SK-N-SH (cell line): ENCODE measurements around the gene GBX2.

ENCODE experiments used
- CHD2 ChIP-seq: fragments of 150-350 bp; IDR thresholded peaks from 2 replicates; pipeline ENCODE4 v1.6.1; 2018; ENCODE audit warnings: low read length; ENCODE audit not compliant: partially characterized antibody
- CTCF ChIP-seq: fragments of 200-600 bp; sonication (generic); IDR thresholded peaks from 2 replicates; pipeline ENCODE4 v1.6.1; 2017; ENCODE audit warnings: antibody characterized with exemption, mild to moderate bottlenecking, moderate library complexity
- EZH2phosphoT487 ChIP-seq: fragments of 200-600 bp; sonication (generic); IDR thresholded peaks from 2 replicates; pipeline ENCODE4 v1.6.1; 2017; ENCODE audit warnings: low read depth, mixed run types, mild to moderate bottlenecking, antibody characterized with exemption, moderate library complexity, borderline replicate concordance
- FOXJ3 ChIP-seq: sonication (generic); formaldehyde crosslinking; IDR thresholded peaks from 2 replicates; pipeline ENCODE4 v1.5.1; 2020; ENCODE audit warnings: mild to moderate bottlenecking, missing genetic modification reagents
- JUND ChIP-seq: IDR thresholded peaks from 2 replicates; pipeline ENCODE4 v1.4.0; 2012
- POLR2AphosphoS5 ChIP-seq: IDR thresholded peaks from 2 replicates; pipeline ENCODE4 v1.6.1; 2012; ENCODE audit warnings: low read depth, low read length
- REST ChIP-seq: IDR thresholded peaks from 2 replicates; pipeline ENCODE4 v1.6.1; 2012; ENCODE audit warnings: mild to moderate bottlenecking, low read depth, low read length, moderate library complexity
- SIN3A ChIP-seq: IDR thresholded peaks from 2 replicates; pipeline ENCODE4 v1.6.1; 2012; ENCODE audit warnings: low read depth, mild to moderate bottlenecking, low read length, moderate library complexity, borderline replicate concordance
- SMC3 ChIP-seq: IDR thresholded peaks from 2 replicates; pipeline ENCODE4 v1.6.1; 2012; ENCODE audit warnings: low read depth, low read length, improper control_type of control experiment
- YY1 ChIP-seq: IDR thresholded peaks from 2 replicates; pipeline ENCODE4 v1.4.0; 2012; ENCODE audit warnings: low read depth, mild to moderate bottlenecking
- ZBTB33 ChIP-seq: IDR thresholded peaks from 2 replicates; pipeline ENCODE4 v1.4.0; 2012; ENCODE audit warnings: low read depth, borderline replicate concordance

- no peak for TF ChIP-seq SMC3
- TF ChIP-seq SIN3A: no peak
- no peak for TF ChIP-seq CTCF
- no peak for TF ChIP-seq EZH2phosphoT487
- no peak for TF ChIP-seq POLR2AphosphoS5
- TF ChIP-seq ZBTB33: no peak
- no peak for TF ChIP-seq FOXJ3
- TF ChIP-seq YY1: no peak
- no peak for TF ChIP-seq CHD2
- no peak for TF ChIP-seq REST
- no peak for TF ChIP-seq JUND
Observed at GRCh38 chr2:236176951-236177350, 8.8 kb upstream of the GBX2 start.
